Esophagus squamous epithelium (tissue), 4 donors: ENCODE data around the gene IKZF1.

Experiments used
- POLR2A ChIP-seq, 4 donors: fragments of 450-650 bp; IDR thresholded peaks; one replicate each; pipeline ENCODE4 v1.6.1; 2017; ENCODE audit warnings: antibody characterized with exemption in 4 of 4, mild to moderate bottlenecking in 4 of 4, moderate library complexity in 3 of 4
- TF ChIP-seq, protein P1 (sequence below), 6 experiments: fragments of 450-650 bp in 4 of 6; fragments of 200-600 bp in 2 of 6; sonication (generic) in 2 of 6; IDR thresholded peaks; one replicate each; pipeline ENCODE4 v1.5.1; 2016 to 2019; ENCODE audit warnings: antibody characterized with exemption in 6 of 6, mild to moderate bottlenecking in 4 of 6, moderate library complexity in 4 of 6

DNA sequence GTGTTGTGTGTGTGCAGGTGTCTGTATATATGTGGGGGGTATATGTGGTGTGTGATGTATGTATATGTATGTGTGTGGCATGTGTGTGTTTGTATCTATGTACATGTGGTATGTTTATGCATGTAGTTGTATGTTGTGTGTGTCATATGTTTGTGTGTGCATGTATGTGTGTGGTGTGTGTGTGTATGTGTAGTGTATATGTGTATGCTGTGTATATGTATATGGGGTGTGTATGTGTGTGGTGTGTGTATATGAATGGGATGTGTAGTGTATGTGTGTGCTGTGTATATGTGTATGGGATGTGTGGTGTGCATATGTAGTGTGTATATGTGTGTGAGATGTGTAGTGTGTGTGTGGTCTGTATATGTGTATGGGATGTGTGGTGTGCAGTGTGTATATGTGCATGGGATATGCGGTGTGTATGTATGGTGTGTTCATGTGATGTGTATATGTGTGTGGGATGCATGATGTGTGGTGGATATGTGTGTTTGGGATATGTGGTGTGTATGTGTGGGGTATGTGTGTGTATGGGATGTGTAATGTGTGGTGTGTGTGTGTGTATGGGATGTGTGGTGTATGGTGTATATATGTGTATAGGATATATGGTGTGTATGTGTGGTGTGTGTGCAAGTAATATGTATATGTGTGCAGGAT is 30.0 kb downstream of the IKZF1 start:
- TF ChIP-seq, protein P1, sequence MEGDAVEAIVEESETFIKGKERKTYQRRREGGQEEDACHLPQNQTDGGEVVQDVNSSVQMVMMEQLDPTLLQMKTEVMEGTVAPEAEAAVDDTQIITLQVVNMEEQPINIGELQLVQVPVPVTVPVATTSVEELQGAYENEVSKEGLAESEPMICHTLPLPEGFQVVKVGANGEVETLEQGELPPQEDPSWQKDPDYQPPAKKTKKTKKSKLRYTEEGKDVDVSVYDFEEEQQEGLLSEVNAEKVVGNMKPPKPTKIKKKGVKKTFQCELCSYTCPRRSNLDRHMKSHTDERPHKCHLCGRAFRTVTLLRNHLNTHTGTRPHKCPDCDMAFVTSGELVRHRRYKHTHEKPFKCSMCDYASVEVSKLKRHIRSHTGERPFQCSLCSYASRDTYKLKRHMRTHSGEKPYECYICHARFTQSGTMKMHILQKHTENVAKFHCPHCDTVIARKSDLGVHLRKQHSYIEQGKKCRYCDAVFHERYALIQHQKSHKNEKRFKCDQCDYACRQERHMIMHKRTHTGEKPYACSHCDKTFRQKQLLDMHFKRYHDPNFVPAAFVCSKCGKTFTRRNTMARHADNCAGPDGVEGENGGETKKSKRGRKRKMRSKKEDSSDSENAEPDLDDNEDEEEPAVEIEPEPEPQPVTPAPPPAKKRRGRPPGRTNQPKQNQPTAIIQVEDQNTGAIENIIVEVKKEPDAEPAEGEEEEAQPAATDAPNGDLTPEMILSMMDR (IDR thresholded peaks at IDR 0.05): no peak
- TF ChIP-seq POLR2A (IDR thresholded peaks at IDR 0.05): no peak
